A673 (cell line): ENCODE results near the gene PRKAR2B.

Experiments
- CTCF ChIP-seq: fragments of 300-800, 200-600 bp; sonication (generic); conservative IDR thresholded peaks from 2 replicates; pipeline ENCODE4 v1.5.1; 2017; ENCODE audit warnings: low read depth, mild to moderate bottlenecking, antibody characterized with exemption, low read length, moderate library complexity, mixed read lengths
- EZH2 ChIP-seq: fragments of 200-600 bp; sonication (generic); IDR thresholded peaks from 2 replicates; pipeline ENCODE4 v1.6.1; 2017; ENCODE audit warnings: borderline replicate concordance, low read depth, mild to moderate bottlenecking, mixed read lengths, antibody characterized with exemption, low read length; ENCODE audit not compliant: poor library complexity, severe bottlenecking

- TF ChIP-seq CTCF (no peak), EZH2 (no peak)
These were observed 20.9 kb upstream of the PRKAR2B start for GRCh38 chr7:107023522-107024151.
